Hematopoietic multipotent progenitor cell treated with erythropoietin and hydrocortisone succinate and interleukin-3 and kit ligand, for 8 days (in vitro differentiated cells): Measurements from ENCODE around the gene CNTN2.

ENCODE experiments used
- DNase-seq: peaks from one replicate; pipeline ENCODE4 v3.0.0-alpha.2; 2015

The CNTN2 gene, protein sequence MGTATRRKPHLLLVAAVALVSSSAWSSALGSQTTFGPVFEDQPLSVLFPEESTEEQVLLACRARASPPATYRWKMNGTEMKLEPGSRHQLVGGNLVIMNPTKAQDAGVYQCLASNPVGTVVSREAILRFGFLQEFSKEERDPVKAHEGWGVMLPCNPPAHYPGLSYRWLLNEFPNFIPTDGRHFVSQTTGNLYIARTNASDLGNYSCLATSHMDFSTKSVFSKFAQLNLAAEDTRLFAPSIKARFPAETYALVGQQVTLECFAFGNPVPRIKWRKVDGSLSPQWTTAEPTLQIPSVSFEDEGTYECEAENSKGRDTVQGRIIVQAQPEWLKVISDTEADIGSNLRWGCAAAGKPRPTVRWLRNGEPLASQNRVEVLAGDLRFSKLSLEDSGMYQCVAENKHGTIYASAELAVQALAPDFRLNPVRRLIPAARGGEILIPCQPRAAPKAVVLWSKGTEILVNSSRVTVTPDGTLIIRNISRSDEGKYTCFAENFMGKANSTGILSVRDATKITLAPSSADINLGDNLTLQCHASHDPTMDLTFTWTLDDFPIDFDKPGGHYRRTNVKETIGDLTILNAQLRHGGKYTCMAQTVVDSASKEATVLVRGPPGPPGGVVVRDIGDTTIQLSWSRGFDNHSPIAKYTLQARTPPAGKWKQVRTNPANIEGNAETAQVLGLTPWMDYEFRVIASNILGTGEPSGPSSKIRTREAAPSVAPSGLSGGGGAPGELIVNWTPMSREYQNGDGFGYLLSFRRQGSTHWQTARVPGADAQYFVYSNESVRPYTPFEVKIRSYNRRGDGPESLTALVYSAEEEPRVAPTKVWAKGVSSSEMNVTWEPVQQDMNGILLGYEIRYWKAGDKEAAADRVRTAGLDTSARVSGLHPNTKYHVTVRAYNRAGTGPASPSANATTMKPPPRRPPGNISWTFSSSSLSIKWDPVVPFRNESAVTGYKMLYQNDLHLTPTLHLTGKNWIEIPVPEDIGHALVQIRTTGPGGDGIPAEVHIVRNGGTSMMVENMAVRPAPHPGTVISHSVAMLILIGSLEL

DNA sequence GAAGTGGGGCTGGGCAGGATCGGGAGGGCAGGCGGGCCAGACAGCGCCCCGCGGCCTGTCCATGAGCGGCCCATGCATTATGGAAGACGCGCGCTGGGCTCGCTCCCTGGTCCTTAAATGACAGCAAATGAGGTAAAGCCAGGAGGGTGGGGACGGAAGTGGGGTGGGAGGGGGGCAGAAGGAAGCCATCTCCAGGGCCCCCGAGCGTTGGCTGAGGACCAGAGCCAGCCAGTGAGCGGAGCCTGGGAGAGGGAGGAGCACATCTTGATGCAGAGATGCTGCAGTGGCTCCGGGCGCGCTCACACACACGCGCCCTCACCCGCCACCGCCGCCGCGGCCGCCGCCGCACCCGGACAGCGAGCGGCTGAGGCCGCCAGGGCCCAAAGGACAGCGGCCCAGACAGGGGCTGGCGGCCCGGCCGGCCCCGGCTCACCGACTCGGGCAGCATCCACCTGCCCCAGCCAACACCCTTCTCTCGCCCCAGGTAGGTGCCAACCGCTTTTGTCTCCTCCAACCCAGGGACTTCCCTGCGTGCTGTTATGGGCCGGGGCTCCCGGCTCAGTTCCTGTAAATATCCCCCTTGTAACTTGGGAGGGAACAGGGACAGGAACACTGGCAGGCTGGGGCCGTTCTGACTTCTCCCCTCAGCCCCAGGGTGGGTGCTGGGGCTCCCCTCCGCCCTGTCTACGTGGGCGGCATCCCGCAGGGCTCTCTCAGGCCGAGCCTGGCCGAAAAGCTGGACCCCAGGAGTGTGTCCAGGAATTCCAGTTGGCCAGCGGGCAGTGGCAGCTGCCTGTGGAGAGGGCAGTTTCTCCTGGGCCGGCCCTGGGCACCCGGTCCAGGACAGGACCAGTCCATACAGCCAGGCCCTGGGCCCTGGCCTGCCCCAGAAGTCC, at the start of gene CNTN2:
Gene CNTN2 (plus strand): TSS at position 302 of the 896 bp plus-strand sequence. CDS start 9,974 bp downstream, outside the sequence.
- DNase-seq = no peak

DNA sequence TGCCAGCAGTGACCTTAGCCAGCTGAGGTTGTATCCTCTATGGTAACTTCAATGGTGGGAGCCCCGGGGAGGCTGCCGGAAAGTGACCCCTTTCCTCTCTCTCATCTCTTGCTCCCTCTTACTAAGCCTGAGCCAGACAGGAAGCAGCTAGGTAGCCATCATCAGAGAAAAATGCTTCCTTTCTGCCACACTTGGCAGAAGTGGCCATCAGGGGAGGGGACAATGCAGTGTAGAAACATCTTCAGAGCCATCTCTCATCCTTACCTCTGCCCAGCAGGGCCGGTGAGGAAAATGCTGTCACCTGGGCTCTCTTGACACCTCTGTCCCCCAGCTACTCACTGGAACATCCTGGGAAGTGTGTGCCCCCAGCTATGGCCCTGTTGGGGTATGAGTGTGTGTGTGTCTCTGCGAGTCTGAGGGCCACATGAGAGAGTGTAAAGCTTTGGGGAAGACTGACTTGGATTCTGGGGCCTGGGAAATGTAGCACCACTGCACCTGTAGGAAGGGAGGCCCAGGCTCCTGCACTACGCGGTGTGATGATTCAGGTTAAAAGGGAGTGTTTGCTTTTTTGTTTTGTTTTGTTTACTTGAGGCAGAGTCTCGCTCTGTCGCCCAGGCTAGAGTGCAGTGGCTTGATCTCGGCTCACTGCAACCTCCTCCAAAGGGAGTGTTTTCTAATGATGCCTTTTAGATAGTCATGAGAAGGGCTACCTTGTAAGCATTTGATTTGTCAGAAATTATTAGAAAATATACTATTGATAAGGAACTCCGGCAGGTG, 48.7 kb upstream of the CNTN2 start:
- no peak for DNase-seq

- DNase-seq = no peak
Measured at GRCh38 chr1:204996981-204997380, 46.0 kb upstream of the CNTN2 start.

- DNase-seq = no peak
Measured at GRCh38 chr1:204997591-204998355, 45.2 kb upstream of the CNTN2 start.

DNA sequence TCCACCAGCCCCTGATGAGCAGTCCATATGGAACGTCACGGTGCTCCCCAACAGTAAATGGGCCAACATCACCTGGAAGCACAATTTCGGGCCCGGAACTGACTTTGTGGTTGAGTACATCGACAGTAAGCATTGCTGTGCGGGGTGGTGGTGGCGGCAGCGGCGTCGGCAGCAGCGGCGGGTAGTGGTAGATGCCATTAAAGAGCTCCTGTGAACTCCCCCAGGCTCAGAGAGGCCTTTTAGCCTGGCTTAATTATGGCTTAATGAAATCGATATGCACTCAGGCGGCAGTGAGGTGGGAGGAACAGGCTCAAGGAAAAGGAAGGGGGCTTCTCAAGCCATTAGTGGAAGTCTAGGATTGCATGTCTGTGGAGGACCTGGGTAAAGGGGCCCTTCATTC, 41.9 kb upstream of the CNTN2 start:
- DNase-seq = no peak

DNA sequence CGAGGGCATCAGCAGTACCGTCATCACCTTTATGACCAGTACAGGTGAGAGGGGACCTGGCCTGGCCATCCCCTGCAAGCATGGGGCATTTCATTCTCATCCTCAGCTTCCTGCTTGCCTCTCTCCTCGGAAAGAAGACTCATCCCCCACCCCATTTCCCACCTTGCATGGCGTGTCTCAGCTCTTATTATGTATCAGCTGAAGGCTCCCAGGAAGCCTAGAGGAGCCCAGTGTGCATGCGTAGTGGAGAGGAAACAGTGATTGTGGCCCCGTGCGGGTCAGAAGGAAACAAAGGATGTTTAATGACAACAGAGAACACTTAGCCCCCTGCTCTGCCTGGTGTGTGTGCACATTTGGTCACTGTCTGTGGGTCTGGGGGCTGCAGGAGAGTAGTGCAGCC, 40.3 kb upstream of the CNTN2 start:
- DNase-seq = no peak

GRCh38 chr1:205003358-205004131, 39.5 kb upstream of the CNTN2 start:
- DNase-seq = no peak

GRCh38 chr1:205004351-205004750, 38.7 kb upstream of the CNTN2 start:
- no peak for DNase-seq

DNA sequence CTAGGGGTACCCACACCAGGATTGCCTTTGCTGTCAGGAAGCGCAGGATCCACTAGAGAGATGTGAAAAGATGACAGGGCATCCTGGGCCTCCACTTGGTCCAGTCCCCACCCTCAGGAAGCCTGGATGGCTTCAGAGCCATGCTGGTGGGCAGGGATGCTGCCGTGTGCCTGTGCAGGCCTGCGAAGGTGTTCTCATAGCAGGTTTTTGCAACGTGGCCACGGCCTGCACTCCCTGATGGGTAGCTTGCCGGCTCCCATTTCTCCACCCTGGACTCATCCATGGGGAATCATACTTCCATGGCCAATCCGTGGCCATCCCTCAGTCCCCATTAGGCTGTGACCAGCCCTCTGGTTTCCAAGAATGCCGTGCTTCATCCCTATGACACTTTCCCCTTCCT, 34.1 kb upstream of the CNTN2 start:
- DNase-seq = no peak

DNA sequence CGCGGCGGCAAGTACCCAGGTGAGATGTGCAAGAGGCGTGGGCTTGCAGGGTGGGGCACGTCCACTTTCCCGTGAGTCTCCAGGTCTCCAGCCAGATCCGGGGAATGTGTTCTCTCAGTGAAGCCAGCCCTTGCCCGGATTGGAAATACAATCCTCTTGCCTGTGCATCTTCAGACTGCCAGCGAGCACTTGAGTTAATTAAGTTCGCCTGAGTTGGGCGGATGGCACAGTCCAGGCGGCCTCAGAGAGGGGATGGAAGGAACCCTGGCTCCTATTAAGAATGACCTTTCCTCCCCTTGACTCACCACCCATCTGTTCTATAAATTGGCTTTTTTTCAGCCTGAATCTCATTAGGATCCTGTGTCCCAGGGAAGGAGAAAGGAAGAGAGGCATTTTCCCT, 33.3 kb upstream of the CNTN2 start:
- no peak for DNase-seq

GRCh38 chr1:205012391-205013140, 30.4 kb upstream of the CNTN2 start:
- DNase-seq = no peak

DNA sequence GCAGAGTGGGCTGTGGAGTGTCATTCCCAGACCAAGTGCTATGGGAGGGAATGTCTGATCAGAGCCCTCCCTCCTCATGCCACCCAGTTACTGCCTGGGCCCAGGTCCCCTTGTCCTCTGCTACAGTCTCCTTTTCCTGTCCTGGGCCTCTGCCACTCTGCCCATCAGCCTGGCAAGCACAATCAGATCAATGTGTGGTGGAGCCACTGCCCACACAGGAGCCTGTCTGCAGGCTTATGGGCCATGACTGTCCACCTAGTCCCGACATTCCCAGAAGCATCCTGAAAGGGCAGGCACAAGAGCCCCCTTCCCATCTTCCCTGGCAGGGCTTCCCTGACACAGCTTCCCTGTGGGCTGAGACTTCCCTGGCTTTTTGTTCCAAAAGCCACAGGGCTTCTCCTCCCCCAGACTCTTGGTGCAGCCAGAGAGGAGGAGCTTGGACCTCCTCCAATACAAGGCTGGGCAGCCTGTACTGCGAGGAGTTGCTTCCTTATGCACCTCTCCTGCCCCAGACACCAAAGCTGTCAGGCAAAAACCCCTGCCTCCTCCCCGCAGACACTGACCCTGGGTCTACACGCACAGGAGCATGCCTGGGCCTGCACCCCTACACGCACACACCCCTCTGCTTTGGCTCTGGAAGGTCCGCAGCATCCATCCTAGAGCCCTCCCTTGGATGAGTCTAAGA, 29.2 kb upstream of the CNTN2 start:
- DNase-seq = peak; percentile 13

- DNase-seq = no peak
Measured at GRCh38 chr1:205014783-205015182, 28.2 kb upstream of the CNTN2 start.

GRCh38 chr1:205015241-205015640, 27.8 kb upstream of the CNTN2 start:
- DNase-seq = no peak

GRCh38 chr1:205016075-205016474, 26.9 kb upstream of the CNTN2 start:
- no peak for DNase-seq

DNA sequence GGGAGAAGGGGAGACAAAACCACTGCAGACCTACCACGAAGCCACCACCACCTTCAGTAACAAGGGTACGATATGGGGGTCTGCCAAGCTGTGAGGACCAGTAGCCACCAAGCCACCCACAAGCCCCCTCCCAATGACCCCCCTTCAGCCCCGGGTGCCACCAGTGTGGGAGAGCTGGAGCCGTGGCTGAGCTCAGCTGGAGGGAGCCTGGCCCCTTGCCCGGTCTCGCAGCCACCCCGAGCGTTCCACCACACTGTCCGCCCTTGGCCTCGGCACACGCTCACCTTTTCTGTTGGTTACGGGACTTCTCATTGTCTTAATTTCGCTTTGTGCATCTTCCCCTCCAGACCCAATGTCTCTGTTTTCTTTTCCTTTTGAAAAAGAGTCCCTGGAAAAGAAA, 26.4 kb upstream of the CNTN2 start:
- no peak for DNase-seq

DNA sequence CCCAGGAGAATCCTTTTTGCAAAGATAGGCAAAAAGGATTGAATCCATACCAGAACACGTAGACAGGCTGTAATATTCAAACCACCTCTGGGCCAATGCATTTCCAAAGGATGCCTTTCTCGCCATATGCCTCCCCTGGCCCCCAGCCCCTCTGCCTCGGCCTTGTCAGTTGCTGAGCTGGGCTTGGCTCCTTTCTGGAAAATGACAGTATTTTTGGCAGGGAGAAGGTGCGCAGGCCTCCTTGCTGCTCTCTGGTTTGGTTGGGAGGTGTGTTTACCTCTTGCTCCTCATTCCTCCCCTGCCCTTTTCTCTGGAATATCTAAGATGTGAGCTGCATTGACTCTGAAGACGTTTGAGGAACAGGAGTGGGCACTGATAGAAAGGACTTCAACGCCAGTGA, 26.0 kb upstream of the CNTN2 start:
- DNase-seq = no peak

DNA sequence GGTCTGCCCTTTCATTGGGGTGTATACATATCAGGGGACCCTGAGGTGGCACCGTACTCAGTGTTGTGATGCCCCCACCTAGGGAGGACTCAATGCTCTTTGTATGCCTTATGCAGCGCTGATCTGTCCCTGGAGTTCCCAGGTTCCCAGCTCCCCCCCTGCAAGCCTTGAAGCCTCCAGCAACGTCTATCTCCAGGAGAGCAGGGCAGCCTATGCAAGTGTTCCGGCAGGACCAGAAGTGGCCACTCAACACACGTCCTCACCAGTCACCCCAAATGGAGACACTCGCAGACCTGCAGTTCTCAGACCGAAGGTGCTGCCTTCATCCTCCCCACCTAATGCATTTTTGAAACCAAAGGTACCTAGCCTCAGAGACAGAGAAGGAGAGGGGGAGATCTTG, 25.2 kb upstream of the CNTN2 start:
- DNase-seq = no peak

DNA sequence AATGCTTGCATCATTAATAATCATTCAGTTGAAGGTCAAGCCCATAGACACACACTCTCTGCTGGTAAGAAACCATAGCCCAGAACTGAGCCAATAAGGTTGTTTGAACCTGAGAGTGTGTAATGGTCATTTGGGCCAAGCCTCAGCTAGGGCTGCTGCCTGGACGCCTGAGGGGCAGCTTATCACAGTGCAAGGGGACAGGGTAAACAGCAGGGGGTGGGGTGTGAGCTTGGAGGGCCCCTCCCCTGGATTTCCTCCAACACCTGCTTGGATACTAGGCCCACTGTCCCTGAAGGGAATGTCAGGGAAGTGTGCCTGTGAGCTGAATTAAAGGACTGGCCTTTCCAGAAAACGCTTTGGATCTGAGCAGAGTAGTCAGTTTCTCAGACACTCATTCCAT, 24.6 kb upstream of the CNTN2 start:
- DNase-seq = no peak
